HEK293 (cell line): Measurements from ENCODE around the gene SCYL3.

ENCODE experiments used
- BCL11A ChIP-seq: fragments of 450-650 bp; formaldehyde crosslinking; IDR thresholded peaks from 2 replicates; pipeline ENCODE4 v1.5.1; 2016; ENCODE audit warnings: low read depth, missing biosample characterization, missing genetic modification characterization
- EGR2 ChIP-seq: fragments of 450-650 bp; formaldehyde crosslinking; IDR thresholded peaks from 2 replicates; pipeline ENCODE4 v1.5.1; 2016; ENCODE audit warnings: low read depth, missing biosample characterization, missing genetic modification characterization
- GLI2 ChIP-seq: fragments of 450-650 bp; formaldehyde crosslinking; IDR thresholded peaks from 2 replicates; pipeline ENCODE4; 2017; ENCODE audit warnings: missing biosample characterization, missing genetic modification characterization, low read depth, borderline replicate concordance
- GLI4 ChIP-seq: fragments of 450-650 bp; formaldehyde crosslinking; IDR thresholded peaks from 2 replicates; pipeline ENCODE4 v1.5.1; 2016; ENCODE audit warnings: missing biosample characterization, missing genetic modification characterization
- KLF9 ChIP-seq: fragments of 450-650 bp; formaldehyde crosslinking; IDR thresholded peaks from 2 replicates; pipeline ENCODE4 v1.5.1; 2016; ENCODE audit warnings: missing biosample characterization, missing genetic modification characterization, low read depth
- SCRT1 ChIP-seq: fragments of 450-650 bp; formaldehyde crosslinking; IDR thresholded peaks from 2 replicates; pipeline ENCODE4 v1.5.1; 2016; ENCODE audit warnings: missing biosample characterization, missing genetic modification characterization, borderline replicate concordance
- SCRT2 ChIP-seq: fragments of 450-650 bp; formaldehyde crosslinking; IDR thresholded peaks from 2 replicates; pipeline ENCODE4 v1.5.1; 2016; ENCODE audit warnings: missing biosample characterization, missing genetic modification characterization
- TRIM28 ChIP-seq: IDR thresholded peaks from 2 replicates; pipeline ENCODE4 v1.6.1; 2011; ENCODE audit warnings: low read length, control low read depth, borderline replicate concordance
- ZBTB48 ChIP-seq: fragments of 450-650 bp; formaldehyde crosslinking; IDR thresholded peaks from 2 replicates; pipeline ENCODE4 v1.5.1; 2016; ENCODE audit warnings: missing biosample characterization, missing genetic modification characterization
- ZFP41 ChIP-seq: fragments of 450-650 bp; formaldehyde crosslinking; IDR thresholded peaks from 2 replicates; pipeline ENCODE4 v1.5.1; 2016; ENCODE audit warnings: missing biosample characterization, missing genetic modification characterization, borderline replicate concordance
- ZNF112 ChIP-seq: fragments of 450-650 bp; formaldehyde crosslinking; IDR thresholded peaks from 2 replicates; pipeline ENCODE4 v1.5.0; 2017; ENCODE audit warnings: missing biosample characterization, missing genetic modification characterization
- ZNF121 ChIP-seq: fragments of 450-650 bp; formaldehyde crosslinking; IDR thresholded peaks from 2 replicates; pipeline ENCODE4 v1.5.1; 2016; ENCODE audit warnings: missing biosample characterization, missing genetic modification characterization
- ZNF138 ChIP-seq: fragments of 450-650 bp; formaldehyde crosslinking; IDR thresholded peaks from 2 replicates; pipeline ENCODE4 v1.5.1; 2016; ENCODE audit warnings: missing biosample characterization, missing genetic modification characterization, borderline replicate concordance
- ZNF146 ChIP-seq: fragments of 450-650 bp; formaldehyde crosslinking; IDR thresholded peaks from 2 replicates; pipeline ENCODE4 v1.5.1; 2016; ENCODE audit warnings: missing biosample characterization, missing genetic modification characterization
- ZNF175 ChIP-seq: fragments of 450-650 bp; formaldehyde crosslinking; IDR thresholded peaks from 2 replicates; pipeline ENCODE4 v1.5.1; 2016; ENCODE audit warnings: missing biosample characterization, missing genetic modification characterization
- ZNF211 ChIP-seq: fragments of 450-650 bp; formaldehyde crosslinking; IDR thresholded peaks from 2 replicates; pipeline ENCODE4 v1.5.1; 2016; ENCODE audit warnings: low read depth, missing biosample characterization, missing genetic modification characterization
- ZNF292 ChIP-seq: fragments of 450-650 bp; formaldehyde crosslinking; IDR thresholded peaks from 2 replicates; pipeline ENCODE4 v1.5.1; 2016; ENCODE audit warnings: low read depth, missing biosample characterization, missing genetic modification characterization, borderline replicate concordance
- ZNF341 ChIP-seq: fragments of 450-650 bp; formaldehyde crosslinking; IDR thresholded peaks from 2 replicates; pipeline ENCODE4; 2016; ENCODE audit warnings: low read depth, missing biosample characterization, missing genetic modification characterization
- ZNF473 ChIP-seq: fragments of 450-650 bp; formaldehyde crosslinking; IDR thresholded peaks from 2 replicates; pipeline ENCODE4 v1.5.1; 2017; ENCODE audit warnings: missing biosample characterization, missing genetic modification characterization
- ZNF514 ChIP-seq: fragments of 450-650 bp; formaldehyde crosslinking; IDR thresholded peaks from 2 replicates; pipeline ENCODE4 v1.5.1; 2016; ENCODE audit warnings: missing biosample characterization, missing genetic modification characterization
- ZNF544 ChIP-seq: fragments of 450-650 bp; formaldehyde crosslinking; IDR thresholded peaks from 2 replicates; pipeline ENCODE4 v1.5.0; 2017; ENCODE audit warnings: missing biosample characterization, missing genetic modification characterization
- ZNF549 ChIP-seq: fragments of 450-650 bp; IDR thresholded peaks from 2 replicates; pipeline ENCODE4 v1.5.1; 2018; ENCODE audit warnings: missing biosample characterization, missing genetic modification characterization, mild to moderate bottlenecking, inconsistent platforms, moderate library complexity
- ZNF560 ChIP-seq: fragments of 450-650 bp; formaldehyde crosslinking; IDR thresholded peaks from 2 replicates; pipeline ENCODE4 v1.5.1; 2017; ENCODE audit warnings: missing biosample characterization, missing genetic modification characterization, borderline replicate concordance
- ZNF626 ChIP-seq: fragments of 450-650 bp; sonication (Bioruptor Pico); formaldehyde crosslinking; IDR thresholded peaks from 2 replicates; pipeline ENCODE4 v1.5.1; 2018; ENCODE audit warnings: missing biosample characterization, missing genetic modification characterization, inconsistent platforms
- ZNF670 ChIP-seq: fragments of 450-650 bp; formaldehyde crosslinking; IDR thresholded peaks from 2 replicates; pipeline ENCODE4 v1.5.1; 2016; ENCODE audit warnings: missing biosample characterization, missing genetic modification characterization, low read depth
- ZNF776 ChIP-seq: fragments of 450-650 bp; formaldehyde crosslinking; IDR thresholded peaks from 2 replicates; pipeline ENCODE4 v1.5.0; 2017; ENCODE audit warnings: missing biosample characterization, missing genetic modification characterization, borderline replicate concordance
- ZNF830 ChIP-seq: fragments of 450-650 bp; IDR thresholded peaks from 2 replicates; pipeline ENCODE4 v1.5.0; 2018; ENCODE audit warnings: missing biosample characterization, missing genetic modification characterization, low read depth, mild to moderate bottlenecking, moderate library complexity
- ZNF837 ChIP-seq: fragments of 450-650 bp; formaldehyde crosslinking; IDR thresholded peaks from 2 replicates; pipeline ENCODE4 v1.5.1; 2016; ENCODE audit warnings: missing biosample characterization, missing genetic modification characterization
- ZNF843 ChIP-seq: fragments of 450-650 bp; formaldehyde crosslinking; IDR thresholded peaks from 2 replicates; pipeline ENCODE4 v1.5.1; 2016; ENCODE audit warnings: missing biosample characterization, missing genetic modification characterization
- TF ChIP-seq, protein P1 (sequence below): fragments of 450-650 bp; formaldehyde crosslinking; IDR thresholded peaks from 2 replicates; pipeline ENCODE4 v1.5.1; 2016; ENCODE audit warnings: missing biosample characterization, missing genetic modification characterization, low read depth
- TF ChIP-seq, protein P2 (sequence below): fragments of 450-650 bp; formaldehyde crosslinking; IDR thresholded peaks from 2 replicates; pipeline ENCODE4 v1.5.1; 2017; ENCODE audit warnings: missing biosample characterization, missing genetic modification characterization
- TF ChIP-seq, protein P3 (sequence below): fragments of 450-650 bp; formaldehyde crosslinking; IDR thresholded peaks from 2 replicates; pipeline ENCODE4 v1.5.1; 2016; ENCODE audit warnings: missing biosample characterization, missing genetic modification characterization
- TF ChIP-seq, protein P4 (sequence below): fragments of 450-650 bp; formaldehyde crosslinking; IDR thresholded peaks from 2 replicates; pipeline ENCODE4 v1.5.1; 2016; ENCODE audit warnings: missing biosample characterization, missing genetic modification characterization

SCYL3 gene

DNA sequence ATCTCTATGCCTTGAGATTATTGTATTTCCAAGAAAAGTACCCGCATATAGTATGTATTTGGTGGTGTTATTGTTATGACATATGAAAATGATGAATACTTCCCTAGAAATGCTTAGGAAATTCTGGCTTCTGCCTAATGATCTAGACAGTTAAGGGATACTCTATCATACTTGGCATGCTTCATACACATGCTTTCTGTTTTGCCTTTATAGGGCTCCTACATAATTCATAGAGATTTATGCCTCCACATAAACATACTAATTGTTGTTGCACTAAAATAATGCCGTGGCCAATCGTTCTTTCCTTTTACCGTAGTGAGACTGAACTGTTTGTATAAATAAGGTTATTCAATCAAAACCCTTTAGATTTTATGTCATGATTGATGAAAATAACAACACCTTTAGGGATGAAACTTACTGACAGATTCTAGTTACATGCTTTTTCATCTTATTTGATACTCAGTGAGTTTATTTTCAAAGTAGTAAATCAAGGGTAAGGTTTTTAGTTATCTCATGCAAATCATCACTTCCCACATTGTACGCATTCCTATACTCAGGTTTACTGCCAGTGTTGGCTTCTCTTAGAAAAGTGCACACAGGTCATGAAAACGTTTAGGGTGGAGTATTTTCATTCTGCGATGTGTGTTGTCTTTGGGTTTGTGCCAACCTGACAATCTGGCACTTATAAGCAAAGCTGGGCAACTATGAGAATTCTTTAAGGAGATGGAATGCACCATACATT is 40.5 kb upstream of the SCYL3 start (continued):
- TF ChIP-seq, protein P1, sequence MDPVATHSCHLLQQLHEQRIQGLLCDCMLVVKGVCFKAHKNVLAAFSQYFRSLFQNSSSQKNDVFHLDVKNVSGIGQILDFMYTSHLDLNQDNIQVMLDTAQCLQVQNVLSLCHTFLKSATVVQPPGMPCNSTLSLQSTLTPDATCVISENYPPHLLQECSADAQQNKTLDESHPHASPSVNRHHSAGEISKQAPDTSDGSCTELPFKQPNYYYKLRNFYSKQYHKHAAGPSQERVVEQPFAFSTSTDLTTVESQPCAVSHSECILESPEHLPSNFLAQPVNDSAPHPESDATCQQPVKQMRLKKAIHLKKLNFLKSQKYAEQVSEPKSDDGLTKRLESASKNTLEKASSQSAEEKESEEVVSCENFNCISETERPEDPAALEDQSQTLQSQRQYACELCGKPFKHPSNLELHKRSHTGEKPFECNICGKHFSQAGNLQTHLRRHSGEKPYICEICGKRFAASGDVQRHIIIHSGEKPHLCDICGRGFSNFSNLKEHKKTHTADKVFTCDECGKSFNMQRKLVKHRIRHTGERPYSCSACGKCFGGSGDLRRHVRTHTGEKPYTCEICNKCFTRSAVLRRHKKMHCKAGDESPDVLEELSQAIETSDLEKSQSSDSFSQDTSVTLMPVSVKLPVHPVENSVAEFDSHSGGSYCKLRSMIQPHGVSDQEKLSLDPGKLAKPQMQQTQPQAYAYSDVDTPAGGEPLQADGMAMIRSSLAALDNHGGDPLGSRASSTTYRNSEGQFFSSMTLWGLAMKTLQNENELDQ: no peak
- TF ChIP-seq ZNF138 (tag by site-specific recombination): no peak
- TF ChIP-seq ZNF292 (tag by site-specific recombination): no peak
- TF ChIP-seq ZNF776 (tag by site-specific recombination): no peak
- TF ChIP-seq ZNF830 (tag by site-specific recombination): no peak
- no peak for TF ChIP-seq ZNF670 (tag by site-specific recombination)
- TF ChIP-seq ZNF544 (tag by site-specific recombination): no peak
- TF ChIP-seq SCRT1 (tag by site-specific recombination): no peak
- TF ChIP-seq GLI4 (tag by site-specific recombination): no peak
- TF ChIP-seq, protein P2, sequence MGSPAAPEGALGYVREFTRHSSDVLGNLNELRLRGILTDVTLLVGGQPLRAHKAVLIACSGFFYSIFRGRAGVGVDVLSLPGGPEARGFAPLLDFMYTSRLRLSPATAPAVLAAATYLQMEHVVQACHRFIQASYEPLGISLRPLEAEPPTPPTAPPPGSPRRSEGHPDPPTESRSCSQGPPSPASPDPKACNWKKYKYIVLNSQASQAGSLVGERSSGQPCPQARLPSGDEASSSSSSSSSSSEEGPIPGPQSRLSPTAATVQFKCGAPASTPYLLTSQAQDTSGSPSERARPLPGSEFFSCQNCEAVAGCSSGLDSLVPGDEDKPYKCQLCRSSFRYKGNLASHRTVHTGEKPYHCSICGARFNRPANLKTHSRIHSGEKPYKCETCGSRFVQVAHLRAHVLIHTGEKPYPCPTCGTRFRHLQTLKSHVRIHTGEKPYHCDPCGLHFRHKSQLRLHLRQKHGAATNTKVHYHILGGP (tag by site-specific recombination): peak; percentile 57
- no peak for TF ChIP-seq ZNF146 (tag by site-specific recombination)
- no peak for TF ChIP-seq ZFP41 (tag by site-specific recombination)
- no peak for TF ChIP-seq TRIM28
- peak; percentile 61; the same call in 1 of the 2 replicates for TF ChIP-seq BCL11A (tag by site-specific recombination)
- TF ChIP-seq KLF9 (tag by site-specific recombination): no peak
- no peak for TF ChIP-seq ZNF112 (tag by site-specific recombination)
- TF ChIP-seq, protein P3, sequence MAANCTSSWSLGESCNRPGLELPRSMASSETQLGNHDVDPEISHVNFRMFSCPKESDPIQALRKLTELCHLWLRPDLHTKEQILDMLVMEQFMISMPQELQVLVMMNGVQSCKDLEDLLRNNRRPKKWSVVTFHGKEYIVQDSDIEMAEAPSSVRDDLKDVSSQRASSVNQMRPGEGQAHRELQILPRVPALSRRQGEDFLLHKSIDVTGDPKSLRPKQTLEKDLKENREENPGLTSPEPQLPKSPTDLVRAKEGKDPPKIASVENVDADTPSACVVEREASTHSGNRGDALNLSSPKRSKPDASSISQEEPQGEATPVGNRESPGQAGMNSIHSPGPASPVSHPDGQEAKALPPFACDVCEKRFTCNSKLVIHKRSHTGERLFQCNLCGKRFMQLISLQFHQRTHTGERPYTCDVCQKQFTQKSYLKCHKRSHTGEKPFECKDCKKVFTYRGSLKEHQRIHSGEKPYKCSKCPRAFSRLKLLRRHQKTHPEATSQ (tag by site-specific recombination): no peak
- no peak; the same call in 1 of the 2 replicates for TF ChIP-seq GLI2
- peak; percentile 94 for TF ChIP-seq ZNF843 (tag by site-specific recombination)
- TF ChIP-seq ZNF341 (tag by site-specific recombination): no peak
- 0 out of 2 replicates have a peak, but pooled peaks have one; percentile 22 for TF ChIP-seq EGR2 (tag by site-specific recombination)
- no peak for TF ChIP-seq ZNF473
- no peak for TF ChIP-seq ZNF837 (tag by site-specific recombination)
- no peak for TF ChIP-seq ZNF549 (tag by site-specific recombination)
- no peak for TF ChIP-seq ZNF626 (tag by site-specific recombination)
- no peak for TF ChIP-seq ZBTB48 (tag by site-specific recombination)
- TF ChIP-seq ZNF211 (tag by site-specific recombination): no peak
- TF ChIP-seq ZNF121 (tag by site-specific recombination): no peak
- no peak for TF ChIP-seq ZNF514 (tag by site-specific recombination)
- TF ChIP-seq, protein P4, sequence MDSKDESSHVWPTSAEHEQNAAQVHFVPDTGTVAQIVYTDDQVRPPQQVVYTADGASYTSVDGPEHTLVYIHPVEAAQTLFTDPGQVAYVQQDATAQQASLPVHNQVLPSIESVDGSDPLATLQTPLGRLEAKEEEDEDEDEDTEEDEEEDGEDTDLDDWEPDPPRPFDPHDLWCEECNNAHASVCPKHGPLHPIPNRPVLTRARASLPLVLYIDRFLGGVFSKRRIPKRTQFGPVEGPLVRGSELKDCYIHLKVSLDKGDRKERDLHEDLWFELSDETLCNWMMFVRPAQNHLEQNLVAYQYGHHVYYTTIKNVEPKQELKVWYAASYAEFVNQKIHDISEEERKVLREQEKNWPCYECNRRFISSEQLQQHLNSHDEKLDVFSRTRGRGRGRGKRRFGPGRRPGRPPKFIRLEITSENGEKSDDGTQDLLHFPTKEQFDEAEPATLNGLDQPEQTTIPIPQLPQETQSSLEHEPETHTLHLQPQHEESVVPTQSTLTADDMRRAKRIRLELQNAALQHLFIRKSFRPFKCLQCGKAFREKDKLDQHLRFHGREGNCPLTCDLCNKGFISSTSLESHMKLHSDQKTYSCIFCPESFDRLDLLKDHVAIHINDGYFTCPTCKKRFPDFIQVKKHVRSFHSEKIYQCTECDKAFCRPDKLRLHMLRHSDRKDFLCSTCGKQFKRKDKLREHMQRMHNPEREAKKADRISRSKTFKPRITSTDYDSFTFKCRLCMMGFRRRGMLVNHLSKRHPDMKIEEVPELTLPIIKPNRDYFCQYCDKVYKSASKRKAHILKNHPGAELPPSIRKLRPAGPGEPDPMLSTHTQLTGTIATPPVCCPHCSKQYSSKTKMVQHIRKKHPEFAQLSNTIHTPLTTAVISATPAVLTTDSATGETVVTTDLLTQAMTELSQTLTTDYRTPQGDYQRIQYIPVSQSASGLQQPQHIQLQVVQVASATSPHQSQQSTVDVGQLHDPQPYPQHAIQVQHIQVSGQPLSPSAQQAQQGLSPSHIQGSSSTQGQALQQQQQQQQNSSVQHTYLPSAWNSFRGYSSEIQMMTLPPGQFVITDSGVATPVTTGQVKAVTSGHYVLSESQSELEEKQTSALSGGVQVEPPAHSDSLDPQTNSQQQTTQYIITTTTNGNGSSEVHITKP (tag by site-specific recombination): no peak
- TF ChIP-seq SCRT2 (tag by site-specific recombination): no peak
- no peak for TF ChIP-seq ZNF175 (tag by site-specific recombination)
- no peak for TF ChIP-seq ZNF560 (tag by site-specific recombination)
